WERI-Rb-1 (cell line): ENCODE data around the gene LRP2BP.

Source experiments
- DNase-seq: peaks from one replicate; pipeline ENCODE4 v3.0.0-alpha.2; 2020
- H3K27ac ChIP-seq: fragments of 250-450 bp; sonication (Bioruptor Pico); 2 replicates; pipeline ENCODE4 v1.5.1; 2020; ENCODE audit warnings: mild to moderate bottlenecking, moderate library complexity
- H3K27me3 ChIP-seq: fragments of 250-450 bp; sonication (Bioruptor Pico); 2 replicates; pipeline ENCODE4 v1.5.1; 2021; ENCODE audit warnings: mild to moderate bottlenecking, low read depth, moderate library complexity; ENCODE audit not compliant: insufficient read depth, severe bottlenecking
- H3K36me3 ChIP-seq: fragments of 250-450 bp; sonication (Bioruptor Pico); 2 replicates; pipeline ENCODE4 v1.5.1; 2020; ENCODE audit warnings: mild to moderate bottlenecking, moderate library complexity
- H3K4me3 ChIP-seq: 2 replicates; pipeline ENCODE4 v1.5.1; 2011; ENCODE audit warnings: low read depth, mild to moderate bottlenecking, control low read depth, low read length
- H3K9me3 ChIP-seq: fragments of 250-450 bp; sonication (Bioruptor Pico); 2 replicates; pipeline ENCODE4 v1.5.1; 2021; ENCODE audit warnings: mild to moderate bottlenecking, moderate library complexity; ENCODE audit not compliant: severe bottlenecking
- CTCF ChIP-seq: IDR thresholded peaks from 2 replicates; pipeline ENCODE4 v1.5.1; 2011; ENCODE audit warnings: low read depth, mild to moderate bottlenecking, control low read depth, inconsistent platforms, low read length

LRP2BP gene

GRCh38 chr4:185374573-185374972, 21.2 kb downstream of the LRP2BP start:
- Histone ChIP-seq H3K4me3 (no peak overlapping the region), H3K36me3 (no peaks in the 10 kb centered on the region), H3K9me3 (no peaks in the 10 kb centered on the region), H3K27ac (no peak overlapping the region), H3K27me3 (no peaks in the 10 kb centered on the region)
- TF ChIP-seq CTCF: no peak
- DNase-seq: no peak

GRCh38 chr4:185374027-185374426, 21.7 kb downstream of the LRP2BP start:
- no peaks in the 10 kb centered on the region for H3K36me3 ChIP-seq
- no peak overlapping the region for H3K4me3 ChIP-seq
- no peaks in the 10 kb centered on the region for H3K9me3 ChIP-seq
- no peak for TF ChIP-seq CTCF
- no peak for DNase-seq
- H3K27me3 ChIP-seq: no peaks in the 10 kb centered on the region
- no peak overlapping the region for H3K27ac ChIP-seq

- no peak for DNase-seq
- Histone ChIP-seq H3K9me3 (no peaks in the 10 kb centered on the region), H3K4me3 (no peak overlapping the region), H3K27me3 (no peaks in the 10 kb centered on the region), H3K27ac (no peak overlapping the region), H3K36me3 (no peaks in the 10 kb centered on the region)
- no peak for TF ChIP-seq CTCF
Measured at GRCh38 chr4:185371702-185372101, 24.0 kb downstream of the LRP2BP start.

- no peak for TF ChIP-seq CTCF
- Histone ChIP-seq H3K36me3 (no peaks in the 10 kb centered on the region), H3K4me3 (no peak overlapping the region), H3K27ac (no peak overlapping the region), H3K9me3 (no peaks in the 10 kb centered on the region), H3K27me3 (no peaks in the 10 kb centered on the region)
- DNase-seq: no peak
Measured at GRCh38 chr4:185370268-185370949, 25.3 kb downstream of the LRP2BP start.

DNA sequence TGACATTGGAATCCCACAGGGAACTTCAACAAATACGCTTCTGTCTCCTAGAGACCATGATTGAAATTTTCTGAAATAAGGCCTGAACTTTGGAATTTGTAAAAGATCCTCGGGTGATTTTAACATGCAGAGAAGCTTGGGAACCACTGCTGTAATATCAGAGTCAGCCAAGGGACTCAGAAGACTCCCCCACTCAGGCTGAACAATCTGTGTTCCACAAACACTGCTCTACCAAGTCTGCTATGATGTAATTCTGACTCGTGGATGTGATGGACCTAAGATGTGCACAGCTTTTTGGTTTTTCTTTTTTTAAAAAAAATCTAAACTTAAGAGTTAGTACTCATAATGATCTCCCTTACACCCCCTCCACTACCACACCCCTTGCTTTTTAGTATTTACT, 26.0 kb downstream of the LRP2BP start:
- Histone ChIP-seq H3K27ac (no peak overlapping the region), H3K27me3 (no peaks in the 10 kb centered on the region), H3K36me3 (no peaks in the 10 kb centered on the region), H3K4me3 (no peak overlapping the region), H3K9me3 (no peaks in the 10 kb centered on the region)
- no peak for TF ChIP-seq CTCF
- DNase-seq: no peak

DNA sequence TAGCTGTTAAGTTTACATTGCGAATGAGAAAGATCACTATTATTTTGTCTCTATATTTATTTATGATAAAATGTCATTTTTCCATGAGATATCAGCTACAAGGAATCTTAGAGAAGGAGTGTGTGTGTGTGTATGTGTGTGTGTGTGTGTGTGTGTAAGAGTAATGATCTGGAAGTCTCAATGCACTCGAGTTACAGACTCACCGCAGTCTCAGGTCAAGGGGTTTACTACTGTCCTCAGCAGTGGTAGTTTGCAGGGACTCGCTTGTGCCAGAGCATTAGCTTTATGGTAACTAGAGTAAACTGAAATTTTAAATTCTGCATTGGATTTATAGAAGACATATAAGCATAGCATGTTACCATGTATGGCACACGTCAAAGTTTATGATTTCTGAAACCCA, 30.8 kb downstream of the LRP2BP start:
- no peak overlapping the region for H3K4me3 ChIP-seq

More for the DNA sequence above, 30.8 kb downstream of the LRP2BP start:
- Histone ChIP-seq H3K27me3 (no peaks in the 10 kb centered on the region), H3K36me3 (no peaks in the 10 kb centered on the region), H3K9me3 (no peaks in the 10 kb centered on the region), H3K27ac (no peak overlapping the region)
- TF ChIP-seq CTCF: no peak
- DNase-seq: no peak
